ENCODE measurements around the gene DNM3.
A peak's percentile ranks its signal among the peaks of the same experiment; 100 is the strongest.

Gene DNM3

GRCh38 chr1:171819946-171820345, 21.4 kb upstream of the DNM3 start:
- no peak for DNase-seq

GRCh38 chr1:171826973-171827372, 14.3 kb upstream of the DNM3 start:
- no peak for DNase-seq

GRCh38 chr1:171828794-171829193, 12.5 kb upstream of the DNM3 start:
- DNase-seq = no peak

GRCh38 chr1:171833091-171833825, 8.0 kb upstream of the DNM3 start:
- DNase-seq = no peak

GRCh38 chr1:171834821-171835220, 6.5 kb upstream of the DNM3 start:
- no peak for DNase-seq

GRCh38 chr1:171835891-171836290, 5.4 kb upstream of the DNM3 start:
- DNase-seq = no peak

GRCh38 chr1:171841931-171842761, 848 bp downstream of the DNM3 start:
- no peak for DNase-seq

GRCh38 chr1:171844381-171844780, 3.1 kb downstream of the DNM3 start:
- DNase-seq = no peak

- DNase-seq = no peak
Measured at GRCh38 chr1:171845998-171846397, 4.7 kb downstream of the DNM3 start.

GRCh38 chr1:171849245-171849898, 8.1 kb downstream of the DNM3 start:
- DNase-seq = no peak

GRCh38 chr1:171850651-171851350, 9.5 kb downstream of the DNM3 start:
- peak in 1 of 2 experiments; percentile 4 for DNase-seq

GRCh38 chr1:171852272-171852671, 11.0 kb downstream of the DNM3 start:
- no peak for DNase-seq

GRCh38 chr1:171855381-171855780, 14.1 kb downstream of the DNM3 start:
- DNase-seq = no peak

- DNase-seq = no peak
Measured at GRCh38 chr1:171858696-171859095, 17.4 kb downstream of the DNM3 start.

- no peak for DNase-seq
Measured at GRCh38 chr1:171860696-171861095, 19.4 kb downstream of the DNM3 start.

- DNase-seq = no peak
Measured at GRCh38 chr1:171863531-171863930, 22.2 kb downstream of the DNM3 start.

GRCh38 chr1:171864308-171864707, 23.0 kb downstream of the DNM3 start:
- DNase-seq = no peak

- no peak for DNase-seq
Measured at GRCh38 chr1:171865106-171865505, 23.8 kb downstream of the DNM3 start.

- no peak for DNase-seq
Measured at GRCh38 chr1:171867236-171867635, 25.9 kb downstream of the DNM3 start.

GRCh38 chr1:171868217-171868803, 27.0 kb downstream of the DNM3 start:
- DNase-seq = no peak

- DNase-seq = no peak
Measured at GRCh38 chr1:171869097-171869496, 27.8 kb downstream of the DNM3 start.

- no peak for DNase-seq
Measured at GRCh38 chr1:171871848-171872247, 30.6 kb downstream of the DNM3 start.

- no peak for DNase-seq
Measured at GRCh38 chr1:171872430-171872829, 31.1 kb downstream of the DNM3 start.

All from AML-193 (cell line).